Brain microvascular endothelial cell (primary cell): Measurements from ENCODE around the gene RPL36A.

Experiments used
- DNase-seq: peaks from one replicate; pipeline ENCODE4 v3.0.0-alpha.2; 2020
- H3K27ac ChIP-seq: fragments of 250-450 bp; sonication (Bioruptor Pico); 2 replicates; pipeline ENCODE4 v1.5.1; 2020; ENCODE audit warnings: mild to moderate bottlenecking, moderate library complexity
- H3K27me3 ChIP-seq: fragments of 250-450 bp; sonication (Bioruptor Pico); replicated peaks from 2 replicates; pipeline ENCODE4 v1.5.1; 2020; ENCODE audit warnings: mild to moderate bottlenecking
- H3K36me3 ChIP-seq: fragments of 250-450 bp; sonication (Bioruptor Pico); replicated peaks from 2 replicates; pipeline ENCODE4 v1.5.1; 2020; ENCODE audit warnings: mild to moderate bottlenecking
- H3K4me3 ChIP-seq: 2 replicates; pipeline ENCODE4 v1.5.1; 2011; ENCODE audit warnings: low read depth, mild to moderate bottlenecking, control low read depth, low read length, moderate library complexity
- CTCF ChIP-seq: IDR thresholded peaks from 2 replicates; pipeline ENCODE4 v1.5.1; 2011; ENCODE audit warnings: low read depth, mild to moderate bottlenecking, moderate library complexity, low read length, control low read depth, inconsistent platforms; ENCODE audit errors: missing control alignments
- in situ Hi-C: cut with HindIII; loops from 2 replicates; pipeline ENCODE4 v1.10.0; 2017; ENCODE audit warnings: low sequenced_read_pairs, low pct_ligation_motif_present

The RPL36A gene

GRCh38 chrX:101407748-101408531, 17.1 kb downstream of the RPL36A start, which contains the start of the genes GLA and HNRNPH2:
Gene GLA (minus strand): TSS chrX:101407925. CDS start chrX:101407903, 22 bp downstream.
Gene HNRNPH2 (plus strand): TSS chrX:101408222. CDS start chrX:101411989, 3,767 bp downstream.
- Histone ChIP-seq H3K27me3 (no peaks in the 10 kb centered on the region), H3K36me3 (no peaks in the 10 kb centered on the region), H3K27ac (peak within 1 kb of the TSS; percentile 99), H3K4me3 (peak within 1 kb of the TSS; percentile 82)
- DNase-seq: peak; percentile 97
- peak; percentile 18 for TF ChIP-seq CTCF
- in situ Hi-C loops: no loop called here

- Histone ChIP-seq H3K4me3 (peak overlapping the region; percentile 64), H3K36me3 (no peaks in the 10 kb centered on the region), H3K27ac (peak overlapping the region; percentile 99), H3K27me3 (no peaks in the 10 kb centered on the region)
- DNase-seq: no peak
- in situ Hi-C loops: no loop called here
- no peak for TF ChIP-seq CTCF
Observed at GRCh38 chrX:101408532-101408841, 17.7 kb downstream of the RPL36A start.

GRCh38 chrX:101409043-101409442, 18.2 kb downstream of the RPL36A start:
- in situ Hi-C loops: no loop called here
- H3K4me3 ChIP-seq: peak overlapping the region; percentile 64
- no peak for DNase-seq

GRCh38 chrX:101410461-101410860, 19.6 kb downstream of the RPL36A start:
- H3K36me3 ChIP-seq: no peaks in the 10 kb centered on the region
- in situ Hi-C loops: no loop called here
- DNase-seq: no peak
- TF ChIP-seq CTCF: no peak
- H3K27ac ChIP-seq: no peak overlapping the region
- H3K27me3 ChIP-seq: no peaks in the 10 kb centered on the region
- no peak overlapping the region for H3K4me3 ChIP-seq

More at GRCh38 chrX:101409043-101409442, 18.2 kb downstream of the RPL36A start:
- TF ChIP-seq CTCF: no peak
- Histone ChIP-seq H3K27me3 (no peaks in the 10 kb centered on the region), H3K36me3 (no peaks in the 10 kb centered on the region), H3K27ac (peak overlapping the region; percentile 99)

GRCh38 chrX:101411984-101412383, 21.2 kb downstream of the RPL36A start:
- no peaks in the 10 kb centered on the region for H3K36me3 ChIP-seq
- H3K27ac ChIP-seq: no peak overlapping the region
- no peak for DNase-seq
- TF ChIP-seq CTCF: no peak
- H3K27me3 ChIP-seq: no peaks in the 10 kb centered on the region
- in situ Hi-C loops: no loop called here
- H3K4me3 ChIP-seq: no peak overlapping the region
